Femur (tissue), 1 donor: Measurements from ENCODE around the gene NKAIN4.

Source experiments
- DNase-seq: peaks from one replicate; pipeline ENCODE4 v3.0.0-alpha.2; 2017

Gene NKAIN4

GRCh38 chr20:63217706-63218105 is 36.6 kb downstream of the NKAIN4 start:
- no peak for DNase-seq

GRCh38 chr20:63216849-63217471 is 37.3 kb downstream of the NKAIN4 start:
- no peak for DNase-seq

GRCh38 chr20:63216041-63216848 is 38.0 kb downstream of the NKAIN4 start, which contains the start of gene YTHDF1:
Gene YTHDF1 (minus strand): TSS chr20:63216131. CDS start chr20:63215892, 239 bp downstream.
- DNase-seq: peak; percentile 97

GRCh38 chr20:63215101-63216040 is 38.9 kb downstream of the NKAIN4 start:
- DNase-seq: no peak

GRCh38 chr20:63214514-63214913 is 39.7 kb downstream of the NKAIN4 start:
- no peak for DNase-seq

- DNase-seq: no peak
Measured at GRCh38 chr20:63212792-63213191, 41.5 kb downstream of the NKAIN4 start.

- no peak for DNase-seq
Measured at GRCh38 chr20:63212393-63212730, 41.9 kb downstream of the NKAIN4 start.

GRCh38 chr20:63210011-63210605 is 44.2 kb downstream of the NKAIN4 start:
- DNase-seq: no peak

- no peak for DNase-seq
Measured at GRCh38 chr20:63208346-63208909, 45.8 kb downstream of the NKAIN4 start.

GRCh38 chr20:63206878-63207277 is 47.4 kb downstream of the NKAIN4 start:
- no peak for DNase-seq

GRCh38 chr20:63205896-63206295 is 48.4 kb downstream of the NKAIN4 start:
- no peak for DNase-seq

- DNase-seq: no peak
Measured at GRCh38 chr20:63204362-63204761, 49.9 kb downstream of the NKAIN4 start.

- no peak for DNase-seq
Measured at GRCh38 chr20:63202811-63203526, 51.3 kb downstream of the NKAIN4 start.

- no peak for DNase-seq
Measured at GRCh38 chr20:63202021-63202420, 52.2 kb downstream of the NKAIN4 start.

- no peak for DNase-seq
Measured at GRCh38 chr20:63198606-63199005, 55.7 kb downstream of the NKAIN4 start.

GRCh38 chr20:63196768-63197470 is 57.3 kb downstream of the NKAIN4 start:
- no peak for DNase-seq

- DNase-seq: no peak
Measured at GRCh38 chr20:63194797-63195173, 59.5 kb downstream of the NKAIN4 start.

- no peak for DNase-seq
Measured at GRCh38 chr20:63194007-63194796, 60.1 kb downstream of the NKAIN4 start.

GRCh38 chr20:63192721-63193120 is 61.5 kb downstream of the NKAIN4 start:
- no peak for DNase-seq

- no peak for DNase-seq
Measured at GRCh38 chr20:63191400-63191799, 62.9 kb downstream of the NKAIN4 start.
